HCT116 (cell line): Measurements from ENCODE around the gene ARGLU1.

ENCODE experiments used
- CEBPB ChIP-seq: IDR thresholded peaks from 2 replicates; pipeline ENCODE4 v1.6.1; 2012; ENCODE audit warnings: low read depth
- EGR1 ChIP-seq: IDR thresholded peaks from 2 replicates; pipeline ENCODE4 v1.6.1; 2012; ENCODE audit warnings: low read depth
- EZH2 ChIP-seq: fragments of 200-600 bp; sonication (generic); IDR thresholded peaks from 2 replicates; pipeline ENCODE4 v1.6.1; 2017; ENCODE audit warnings: antibody characterized with exemption, mixed run types
- EZH2phosphoT487 ChIP-seq: fragments of 200-600 bp; IDR thresholded peaks from 2 replicates; pipeline ENCODE4 v1.6.1; 2018; ENCODE audit warnings: antibody characterized with exemption, borderline replicate concordance
- FOSL1 ChIP-seq: IDR thresholded peaks from 2 replicates; pipeline ENCODE4 v1.6.1; 2012; ENCODE audit warnings: low read depth
- POLR2A ChIP-seq: IDR thresholded peaks from 2 replicates; pipeline ENCODE4 v1.7.0; 2011; ENCODE audit warnings: borderline replicate concordance; ENCODE audit not compliant: insufficient read depth, insufficient read length; ENCODE audit errors: extremely low read depth
- POLR2AphosphoS5 ChIP-seq: IDR thresholded peaks from 2 replicates; pipeline ENCODE4 v1.6.1; 2011; ENCODE audit warnings: mild to moderate bottlenecking, low read depth, low read length, moderate library complexity
- SP1 ChIP-seq: IDR thresholded peaks from 2 replicates; pipeline ENCODE4 v1.6.1; 2012; ENCODE audit warnings: low read depth
- YY1 ChIP-seq: IDR thresholded peaks from 2 replicates; pipeline ENCODE4 v1.6.1; 2011; ENCODE audit warnings: low read length, low read depth, moderate library complexity, mild to moderate bottlenecking; ENCODE audit not compliant: insufficient replicate concordance; ENCODE audit errors: extremely low read depth
- ZFX ChIP-seq: fragments of 450-650 bp; IDR thresholded peaks from 2 replicates; pipeline ENCODE4 v1.6.1; 2017
- ZNF274 ChIP-seq: fragments of 200-500 bp; sonication (Bioruptor generic); IDR thresholded peaks from 2 replicates; pipeline ENCODE4 v1.6.1; 2014; ENCODE audit warnings: mild to moderate bottlenecking, low read depth, low read length, inconsistent platforms
- TF ChIP-seq, protein P1 (sequence below), 3 experiments: fragments of 200-600 bp in 1 of 3; sonication (generic) in 1 of 3; IDR thresholded peaks in 2 of 3; conservative IDR thresholded peaks in 1 of 3; 2 replicates each; pipeline ENCODE4 v1.5.1; 2012 to 2017; ENCODE audit warnings: low read depth in 2 of 3, low read length in 2 of 3, antibody characterized with exemption in 1 of 3, borderline replicate concordance in 1 of 3, control low read depth in 1 of 3, mild to moderate bottlenecking in 1 of 3, mixed read lengths in 1 of 3, mixed run types in 1 of 3, moderate library complexity in 1 of 3; ENCODE audit not compliant: insufficient read depth in 1 of 3
- TF ChIP-seq, protein P2 (sequence below): IDR thresholded peaks from 2 replicates; pipeline ENCODE4 v1.6.1; 2012
- TF ChIP-seq, protein P3 (sequence below): IDR thresholded peaks from 2 replicates; pipeline ENCODE4 v1.6.1; 2011; ENCODE audit warnings: mild to moderate bottlenecking, low read length, moderate library complexity; ENCODE audit not compliant: insufficient replicate concordance; ENCODE audit errors: extremely low read depth

DNA sequence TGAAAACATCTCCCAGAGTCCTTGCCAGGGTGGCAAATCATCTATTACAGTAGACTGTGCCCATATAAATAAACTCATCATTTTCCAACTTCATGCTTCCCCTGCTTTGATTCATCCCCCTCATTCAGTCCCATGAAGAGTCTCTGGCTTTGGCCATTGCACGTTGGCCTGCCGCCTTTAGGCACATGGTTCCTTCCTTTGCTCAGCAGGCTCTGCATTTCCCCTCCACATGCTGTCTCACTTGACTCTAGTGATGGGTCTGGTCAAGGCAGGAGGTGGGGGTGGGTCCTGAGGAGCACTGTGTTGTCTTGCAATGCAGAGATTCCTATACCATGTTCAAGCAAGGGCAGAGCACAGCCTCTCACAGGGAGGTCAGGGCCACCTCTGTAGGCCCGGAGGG, 48.8 kb upstream of the ARGLU1 start:
- no peak for TF ChIP-seq SP1
- TF ChIP-seq POLR2A = no peak
- TF ChIP-seq, protein P1, sequence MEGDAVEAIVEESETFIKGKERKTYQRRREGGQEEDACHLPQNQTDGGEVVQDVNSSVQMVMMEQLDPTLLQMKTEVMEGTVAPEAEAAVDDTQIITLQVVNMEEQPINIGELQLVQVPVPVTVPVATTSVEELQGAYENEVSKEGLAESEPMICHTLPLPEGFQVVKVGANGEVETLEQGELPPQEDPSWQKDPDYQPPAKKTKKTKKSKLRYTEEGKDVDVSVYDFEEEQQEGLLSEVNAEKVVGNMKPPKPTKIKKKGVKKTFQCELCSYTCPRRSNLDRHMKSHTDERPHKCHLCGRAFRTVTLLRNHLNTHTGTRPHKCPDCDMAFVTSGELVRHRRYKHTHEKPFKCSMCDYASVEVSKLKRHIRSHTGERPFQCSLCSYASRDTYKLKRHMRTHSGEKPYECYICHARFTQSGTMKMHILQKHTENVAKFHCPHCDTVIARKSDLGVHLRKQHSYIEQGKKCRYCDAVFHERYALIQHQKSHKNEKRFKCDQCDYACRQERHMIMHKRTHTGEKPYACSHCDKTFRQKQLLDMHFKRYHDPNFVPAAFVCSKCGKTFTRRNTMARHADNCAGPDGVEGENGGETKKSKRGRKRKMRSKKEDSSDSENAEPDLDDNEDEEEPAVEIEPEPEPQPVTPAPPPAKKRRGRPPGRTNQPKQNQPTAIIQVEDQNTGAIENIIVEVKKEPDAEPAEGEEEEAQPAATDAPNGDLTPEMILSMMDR (IDR thresholded peaks at IDR 0.05 in 2 of 3, conservative IDR thresholded peaks at IDR 0.05 in 1 of 3; ENCODE audit: borderline replicate concordance in 1 of 3, insufficient read depth in 1 of 3, low read depth in 2 of 3, low read length in 2 of 3) = no peak
- no peak for TF ChIP-seq ZNF274
- no peak for TF ChIP-seq CEBPB
- no peak for TF ChIP-seq YY1
- TF ChIP-seq FOSL1 = no peak
- no peak for TF ChIP-seq EGR1
- TF ChIP-seq, protein P2, sequence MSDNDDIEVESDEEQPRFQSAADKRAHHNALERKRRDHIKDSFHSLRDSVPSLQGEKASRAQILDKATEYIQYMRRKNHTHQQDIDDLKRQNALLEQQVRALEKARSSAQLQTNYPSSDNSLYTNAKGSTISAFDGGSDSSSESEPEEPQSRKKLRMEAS = no peak
- no peak for TF ChIP-seq POLR2AphosphoS5
- TF ChIP-seq ZFX = no peak
- no peak for TF ChIP-seq EZH2phosphoT487
- no peak for TF ChIP-seq EZH2
- TF ChIP-seq, protein P3, sequence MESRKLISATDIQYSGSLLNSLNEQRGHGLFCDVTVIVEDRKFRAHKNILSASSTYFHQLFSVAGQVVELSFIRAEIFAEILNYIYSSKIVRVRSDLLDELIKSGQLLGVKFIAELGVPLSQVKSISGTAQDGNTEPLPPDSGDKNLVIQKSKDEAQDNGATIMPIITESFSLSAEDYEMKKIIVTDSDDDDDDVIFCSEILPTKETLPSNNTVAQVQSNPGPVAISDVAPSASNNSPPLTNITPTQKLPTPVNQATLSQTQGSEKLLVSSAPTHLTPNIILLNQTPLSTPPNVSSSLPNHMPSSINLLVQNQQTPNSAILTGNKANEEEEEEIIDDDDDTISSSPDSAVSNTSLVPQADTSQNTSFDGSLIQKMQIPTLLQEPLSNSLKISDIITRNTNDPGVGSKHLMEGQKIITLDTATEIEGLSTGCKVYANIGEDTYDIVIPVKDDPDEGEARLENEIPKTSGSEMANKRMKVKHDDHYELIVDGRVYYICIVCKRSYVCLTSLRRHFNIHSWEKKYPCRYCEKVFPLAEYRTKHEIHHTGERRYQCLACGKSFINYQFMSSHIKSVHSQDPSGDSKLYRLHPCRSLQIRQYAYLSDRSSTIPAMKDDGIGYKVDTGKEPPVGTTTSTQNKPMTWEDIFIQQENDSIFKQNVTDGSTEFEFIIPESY = no peak
